ENCODE data around the gene MEMO1. TPM values are rescaled to one million over a fixed set of nuclear protein-coding genes. Genes with fewer than 3 reads are reported as not detected.

The MEMO1 gene
- total and polyA plus RNA-seq, 8 donors: 3.5 to 33.8 (median 25.6) TPM

- peak in 1 of 2 donors; percentile 62 for DNase-seq
- Histone ChIP-seq H3K9me3 (no peaks in the 10 kb centered on the region), H3K4me3 (peak overlapping the region; percentile 78 to 96 (median 92)), H3K27me3 (no peaks in the 10 kb centered on the region), H3K27ac (peak overlapping the region; percentile 91 to 98 (median 92)), H3K4me1 (peaks cover 19 to 54% (median 38%) of the 10 kb centered on the region in 4 donors), H3K36me3 (peaks cover 0 to 6% (median 2%) of the 10 kb centered on the region in 4 donors)
- 1 to 2% (median 1%) methylated on average over 10 of the region's 10 CpGs for whole genome bisulfite sequencing, 5 donors
- TF ChIP-seq POLR2AphosphoS5 (IDR thresholded peaks at IDR 0.05) (no peak), POLR2A (IDR thresholded peaks at IDR 0.05) (no peak)
- intact Hi-C loops (cut with DNase I; ENCODE audit: low total_unique reads): no loop called here
Observed at GRCh38 chr2:32008805-32009515, 1.8 kb downstream of the MEMO1 start.

- Histone ChIP-seq H3K4me3 (no peak overlapping the region), H3K27me3 (no peaks in the 10 kb centered on the region), H3K36me3 (no peaks in the 10 kb centered on the region), H3K9me3 (no peaks in the 10 kb centered on the region), H3K4me1 (peaks cover 19 to 70% (median 43%) of the 10 kb centered on the region in 4 donors), H3K27ac (no peak overlapping the region)
- DNase-seq: no peak
- intact Hi-C loops (cut with DNase I; ENCODE audit: low total_unique reads): no loop called here
- TF ChIP-seq POLR2A (IDR thresholded peaks at IDR 0.05) (no peak), CTCF (IDR thresholded peaks at IDR 0.05) (no peak), POLR2AphosphoS5 (IDR thresholded peaks at IDR 0.05) (no peak), EP300 (IDR thresholded peaks at IDR 0.05) (no peak)
Observed at GRCh38 chr2:32007121-32007391, 3.8 kb downstream of the MEMO1 start.

GRCh38 chr2:32005371-32005976 lies 5.3 kb downstream of the MEMO1 start:
- no peak for DNase-seq
- no peaks in the 10 kb centered on the region for H3K27me3 ChIP-seq
- WGBS, 5 donors: 91 to 99% (median 96%) methylated on average over 2 of the region's 2 CpGs
- TF ChIP-seq POLR2A (IDR thresholded peaks at IDR 0.05): no peak
- TF ChIP-seq POLR2AphosphoS5 (IDR thresholded peaks at IDR 0.05): no peak
- no peak overlapping the region for H3K4me3 ChIP-seq
- no peaks in the 10 kb centered on the region for H3K36me3 ChIP-seq
- H3K4me1 ChIP-seq: peaks cover 17 to 62% (median 36%) of the 10 kb centered on the region in 4 donors
- no peak overlapping the region for H3K27ac ChIP-seq
- no peaks in the 10 kb centered on the region for H3K9me3 ChIP-seq
- intact Hi-C loops (cut with DNase I; ENCODE audit: low total_unique reads): no loop called here

GRCh38 chr2:32003791-32004190 lies 7.0 kb downstream of the MEMO1 start:
- no peaks in the 10 kb centered on the region for H3K27me3 ChIP-seq
- TF ChIP-seq POLR2AphosphoS5 (IDR thresholded peaks at IDR 0.05) (no peak), EP300 (IDR thresholded peaks at IDR 0.05) (no peak), CTCF (IDR thresholded peaks at IDR 0.05) (no peak), POLR2A (IDR thresholded peaks at IDR 0.05) (no peak)
- no peak overlapping the region for H3K27ac ChIP-seq
- H3K4me3 ChIP-seq: no peak overlapping the region
- H3K4me1 ChIP-seq: peaks cover 10 to 55% (median 35%) of the 10 kb centered on the region in 4 donors
- intact Hi-C loops (cut with DNase I; ENCODE audit: low total_unique reads): no loop called here
- DNase-seq: no peak
- H3K36me3 ChIP-seq: no peaks in the 10 kb centered on the region
- 93 to 99% (median 96%) methylated on average over 2 of the region's 2 CpGs for WGBS, 5 donors
- H3K9me3 ChIP-seq: no peaks in the 10 kb centered on the region

GRCh38 chr2:32002406-32002805 lies 8.4 kb downstream of the MEMO1 start:
- H3K27ac ChIP-seq: no peak overlapping the region
- H3K4me3 ChIP-seq: no peak overlapping the region
- H3K27me3 ChIP-seq: no peaks in the 10 kb centered on the region
- 62 to 78% (median 71%) methylated on average over 3 of the region's 3 CpGs for WGBS, 5 donors
- TF ChIP-seq POLR2AphosphoS5 (IDR thresholded peaks at IDR 0.05) (no peak), EP300 (IDR thresholded peaks at IDR 0.05) (no peak), CTCF (IDR thresholded peaks at IDR 0.05) (no peak), POLR2A (IDR thresholded peaks at IDR 0.05) (no peak)
- intact Hi-C loops (cut with DNase I; ENCODE audit: low total_unique reads): no loop called here
- H3K4me1 ChIP-seq: peaks cover 0 to 44% (median 27%) of the 10 kb centered on the region in 4 donors
- peak in 1 of 2 donors; percentile 39 for DNase-seq
- H3K9me3 ChIP-seq: no peaks in the 10 kb centered on the region
- no peaks in the 10 kb centered on the region for H3K36me3 ChIP-seq
